GM18907 (cell line): ENCODE data around the gene MIPEP.
"Not testable (repeated sequence)": the region's sequence is repeated elsewhere in the genome, so short reads cannot be mapped to it uniquely, and the experiment has no call there.

ENCODE experiments used
- ATAC-seq: cut with Tn5 transposase; IDR thresholded peaks from one replicate; pipeline ENCODE4 v1.9.1; 2021; ENCODE audit warnings: mild to moderate bottlenecking, moderate library complexity; ENCODE audit not compliant: unreplicated experiment

MIPEP gene

GRCh38 chr13:23751195-23751594 lies 138.0 kb downstream of the MIPEP start:
- ATAC-seq = no peak

- ATAC-seq = no peak
Observed at GRCh38 chr13:23750383-23751121, 138.6 kb downstream of the MIPEP start.

GRCh38 chr13:23749288-23749873 lies 139.8 kb downstream of the MIPEP start:
- no peak for ATAC-seq

- ATAC-seq = no peak
Observed at GRCh38 chr13:23748109-23748990, 140.8 kb downstream of the MIPEP start.

GRCh38 chr13:23746141-23746540 lies 143.1 kb downstream of the MIPEP start:
- not testable (repeated sequence) for ATAC-seq

- no peak for ATAC-seq
Observed at GRCh38 chr13:23744315-23744714, 144.9 kb downstream of the MIPEP start.

GRCh38 chr13:23743278-23744076 lies 145.7 kb downstream of the MIPEP start:
- no peak for ATAC-seq

- ATAC-seq = no peak
Observed at GRCh38 chr13:23741879-23742510, 147.2 kb downstream of the MIPEP start.

GRCh38 chr13:23740002-23740401 lies 149.2 kb downstream of the MIPEP start:
- no peak for ATAC-seq

GRCh38 chr13:23739596-23739995 lies 149.6 kb downstream of the MIPEP start:
- ATAC-seq = no peak

- no peak for ATAC-seq
Observed at GRCh38 chr13:23736541-23736940, 152.7 kb downstream of the MIPEP start.

GRCh38 chr13:23735329-23735728 lies 153.9 kb downstream of the MIPEP start:
- ATAC-seq = no peak

- ATAC-seq = no peak
Observed at GRCh38 chr13:23731709-23732108, 157.5 kb downstream of the MIPEP start.

GRCh38 chr13:23730251-23730650 lies 158.9 kb downstream of the MIPEP start:
- ATAC-seq = no peak

- no peak for ATAC-seq
Observed at GRCh38 chr13:23729531-23729930, 159.7 kb downstream of the MIPEP start.

- no peak for ATAC-seq
Observed at GRCh38 chr13:23728807-23729206, 160.4 kb downstream of the MIPEP start.

GRCh38 chr13:23725922-23726321 lies 163.3 kb downstream of the MIPEP start:
- no peak for ATAC-seq

GRCh38 chr13:23724196-23724970 lies 164.8 kb downstream of the MIPEP start:
- ATAC-seq = no peak

- ATAC-seq = no peak
Observed at GRCh38 chr13:23723471-23723870, 165.7 kb downstream of the MIPEP start.
